Panc1 (cell line): ENCODE results near the gene TMEM163. TPM values are rescaled to one million over a fixed set of nuclear protein-coding genes. Genes with fewer than 3 reads are reported as not detected.

Experiments used
- ATAC-seq: fragments of 200-7000 bp; cut with Tn5 transposase; 2 replicates; pipeline ENCODE4 v1.9.1; 2020; ENCODE audit warnings: mild to moderate bottlenecking, moderate library complexity
- BruUV-seq: library from RNA; stranded (reverse); fragments of 400-500 nt; replicated peaks from 2 replicates; lab custom pipeline; 2021; lab: Mats Ljungman, UMichigan
- CTCF ChIA-PET: fragments of 300-600 bp; sonication (Branson Sonifier 250); formaldehyde crosslinking; loops from one replicate; lab custom pipeline; 2022; ENCODE audit warnings: antibody characterized with exemption; lab: Charles Lee
- POLR2A ChIA-PET: fragments of 300-600 bp; sonication (Branson Sonifier 250); formaldehyde crosslinking; loops from one replicate; lab custom pipeline; 2022; ENCODE audit warnings: antibody characterized with exemption; lab: Charles Lee
- DNase-seq: peaks from one replicate; pipeline ENCODE4 v3.0.0-alpha.2; 2010; ENCODE audit warnings: low read depth, low spot score
- H3K27ac ChIP-seq: 2 replicates; pipeline ENCODE4 v1.5.1; 2011; ENCODE audit warnings: mild to moderate bottlenecking, low read length, inconsistent platforms
- H3K27me3 ChIP-seq: fragments of 200-500 bp; sonication (Bioruptor generic); 2 replicates; pipeline ENCODE4 v1.6.0; 2014; ENCODE audit warnings: low read length, inconsistent platforms; ENCODE audit not compliant: control insufficient read depth, insufficient read depth
- H3K36me3 ChIP-seq: fragments of 200-500 bp; sonication (Bioruptor generic); 2 replicates; pipeline ENCODE4 v1.5.1; 2014; ENCODE audit warnings: inconsistent platforms, mild to moderate bottlenecking, low read length, moderate library complexity; ENCODE audit not compliant: control insufficient read depth, insufficient read depth
- H3K4me1 ChIP-seq: 2 replicates; pipeline ENCODE4 v1.5.1; 2011; ENCODE audit warnings: inconsistent platforms, mild to moderate bottlenecking, low read length, moderate library complexity; ENCODE audit not compliant: control insufficient read depth, insufficient read depth
- H3K4me3 ChIP-seq, 2 experiments: 2 replicates each; pipeline ENCODE4 v1.5.1; 2011 to 2012; ENCODE audit warnings: low read depth in 2 of 2, low read length in 2 of 2, mild to moderate bottlenecking in 2 of 2, inconsistent platforms in 1 of 2, moderate library complexity in 1 of 2
- H3K9me3 ChIP-seq: fragments of 200-500 bp; sonication (Bioruptor generic); 2 replicates; pipeline ENCODE4 v1.5.1; 2014; ENCODE audit warnings: low read depth, mild to moderate bottlenecking, inconsistent platforms, low read length, moderate library complexity; ENCODE audit not compliant: control insufficient read depth, insufficient read depth
- POLR2AphosphoS5 ChIP-seq: IDR thresholded peaks from 2 replicates; pipeline ENCODE4 v1.6.1; 2012; ENCODE audit warnings: mild to moderate bottlenecking, low read depth, low read length, moderate library complexity
- SIN3A ChIP-seq: IDR thresholded peaks from 2 replicates; pipeline ENCODE4 v1.6.1; 2012; ENCODE audit warnings: low read depth, mild to moderate bottlenecking, low read length, moderate library complexity, borderline replicate concordance; ENCODE audit not compliant: insufficient read depth
- TCF7L2 ChIP-seq: IDR thresholded peaks from 2 replicates; pipeline ENCODE4 v1.6.1; 2011; ENCODE audit warnings: mild to moderate bottlenecking, low read depth, low read length, inconsistent platforms
- in situ Hi-C: cut with HindIII; loops from 2 replicates; pipeline ENCODE4 v1.10.0; 2016; ENCODE audit warnings: low sequenced_read_pairs, low pct_unique_long_range_greater_than_20kb
- intact Hi-C: fragments of 100-400 bp; cut with micrococcal nuclease; formaldehyde crosslinking; loops from one replicate; pipeline ENCODE4 v1.10.0; 2022; ENCODE audit not compliant: unreplicated experiment
- total RNA-seq: library from RNA; stranded (reverse); gene quantifications from one replicate; pipeline ENCODE4 v1.2.1, GENCODE V29; 2021; ENCODE audit not compliant: unreplicated experiment
- TF ChIP-seq, protein P1 (sequence below): fragments of 450-650 bp; IDR thresholded peaks from 2 replicates; pipeline ENCODE4 v1.5.1; 2017; ENCODE audit warnings: mild to moderate bottlenecking
- TF ChIP-seq, protein P2 (sequence below), 2 experiments: IDR thresholded peaks; 2 replicates each; pipeline ENCODE4 v1.6.1; 2011 to 2012; ENCODE audit warnings: low read depth in 2 of 2, control low read depth in 1 of 2, low read length in 1 of 2, mild to moderate bottlenecking in 1 of 2, moderate library complexity in 1 of 2; ENCODE audit not compliant: insufficient read depth in 1 of 2

Gene TMEM163
- total RNA-seq, 1 experiment from 2014 or later, result not detected

DNA sequence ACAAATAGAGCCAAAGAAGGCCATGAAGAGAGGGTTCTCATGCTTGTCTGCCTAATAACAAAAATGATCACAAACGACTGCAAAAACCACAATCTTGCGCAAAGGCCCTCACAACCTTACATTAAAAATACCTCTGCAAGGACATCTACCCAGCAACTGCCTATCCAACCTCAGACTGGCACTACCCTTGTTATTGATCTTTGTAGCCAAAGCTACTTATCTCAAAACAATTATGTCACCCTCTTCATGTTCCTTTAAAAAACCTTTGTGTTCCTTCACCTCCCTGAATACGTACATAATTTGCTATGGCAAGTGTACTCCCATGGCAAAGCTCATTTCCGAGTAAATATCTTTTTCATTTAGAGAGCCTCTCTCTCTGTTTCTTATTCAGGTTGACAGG is 44.1 kb downstream of the TMEM163 start:
- Histone ChIP-seq H3K36me3 (no peaks in the 10 kb centered on the region), H3K27ac (no peak overlapping the region), H3K9me3 (no peaks in the 10 kb centered on the region), H3K4me3 (no peak overlapping the region), H3K4me1 (no peaks in the 10 kb centered on the region), H3K27me3 (peaks cover 5% of the 10 kb centered on the region)
- TF ChIP-seq TCF7L2 (no peak), POLR2AphosphoS5 (no peak), SIN3A (no peak)
- TF ChIP-seq, protein P1, sequence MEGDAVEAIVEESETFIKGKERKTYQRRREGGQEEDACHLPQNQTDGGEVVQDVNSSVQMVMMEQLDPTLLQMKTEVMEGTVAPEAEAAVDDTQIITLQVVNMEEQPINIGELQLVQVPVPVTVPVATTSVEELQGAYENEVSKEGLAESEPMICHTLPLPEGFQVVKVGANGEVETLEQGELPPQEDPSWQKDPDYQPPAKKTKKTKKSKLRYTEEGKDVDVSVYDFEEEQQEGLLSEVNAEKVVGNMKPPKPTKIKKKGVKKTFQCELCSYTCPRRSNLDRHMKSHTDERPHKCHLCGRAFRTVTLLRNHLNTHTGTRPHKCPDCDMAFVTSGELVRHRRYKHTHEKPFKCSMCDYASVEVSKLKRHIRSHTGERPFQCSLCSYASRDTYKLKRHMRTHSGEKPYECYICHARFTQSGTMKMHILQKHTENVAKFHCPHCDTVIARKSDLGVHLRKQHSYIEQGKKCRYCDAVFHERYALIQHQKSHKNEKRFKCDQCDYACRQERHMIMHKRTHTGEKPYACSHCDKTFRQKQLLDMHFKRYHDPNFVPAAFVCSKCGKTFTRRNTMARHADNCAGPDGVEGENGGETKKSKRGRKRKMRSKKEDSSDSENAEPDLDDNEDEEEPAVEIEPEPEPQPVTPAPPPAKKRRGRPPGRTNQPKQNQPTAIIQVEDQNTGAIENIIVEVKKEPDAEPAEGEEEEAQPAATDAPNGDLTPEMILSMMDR, result no peak
- TF ChIP-seq, protein P2, sequence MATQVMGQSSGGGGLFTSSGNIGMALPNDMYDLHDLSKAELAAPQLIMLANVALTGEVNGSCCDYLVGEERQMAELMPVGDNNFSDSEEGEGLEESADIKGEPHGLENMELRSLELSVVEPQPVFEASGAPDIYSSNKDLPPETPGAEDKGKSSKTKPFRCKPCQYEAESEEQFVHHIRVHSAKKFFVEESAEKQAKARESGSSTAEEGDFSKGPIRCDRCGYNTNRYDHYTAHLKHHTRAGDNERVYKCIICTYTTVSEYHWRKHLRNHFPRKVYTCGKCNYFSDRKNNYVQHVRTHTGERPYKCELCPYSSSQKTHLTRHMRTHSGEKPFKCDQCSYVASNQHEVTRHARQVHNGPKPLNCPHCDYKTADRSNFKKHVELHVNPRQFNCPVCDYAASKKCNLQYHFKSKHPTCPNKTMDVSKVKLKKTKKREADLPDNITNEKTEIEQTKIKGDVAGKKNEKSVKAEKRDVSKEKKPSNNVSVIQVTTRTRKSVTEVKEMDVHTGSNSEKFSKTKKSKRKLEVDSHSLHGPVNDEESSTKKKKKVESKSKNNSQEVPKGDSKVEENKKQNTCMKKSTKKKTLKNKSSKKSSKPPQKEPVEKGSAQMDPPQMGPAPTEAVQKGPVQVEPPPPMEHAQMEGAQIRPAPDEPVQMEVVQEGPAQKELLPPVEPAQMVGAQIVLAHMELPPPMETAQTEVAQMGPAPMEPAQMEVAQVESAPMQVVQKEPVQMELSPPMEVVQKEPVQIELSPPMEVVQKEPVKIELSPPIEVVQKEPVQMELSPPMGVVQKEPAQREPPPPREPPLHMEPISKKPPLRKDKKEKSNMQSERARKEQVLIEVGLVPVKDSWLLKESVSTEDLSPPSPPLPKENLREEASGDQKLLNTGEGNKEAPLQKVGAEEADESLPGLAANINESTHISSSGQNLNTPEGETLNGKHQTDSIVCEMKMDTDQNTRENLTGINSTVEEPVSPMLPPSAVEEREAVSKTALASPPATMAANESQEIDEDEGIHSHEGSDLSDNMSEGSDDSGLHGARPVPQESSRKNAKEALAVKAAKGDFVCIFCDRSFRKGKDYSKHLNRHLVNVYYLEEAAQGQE (IDR thresholded peaks at IDR 0.05; ENCODE audit: insufficient read depth in 1 of 2, low read depth in 2 of 2, low read length in 1 of 2), result no peak
- no peak for DNase-seq
- BruUV-seq, result no TSS peak
- in situ Hi-C loops (no loop called here), intact Hi-C loops (no loop called here)
- ChIA-PET CTCF (no interaction called here), POLR2A (no interaction called here)
- no peak for ATAC-seq

DNA sequence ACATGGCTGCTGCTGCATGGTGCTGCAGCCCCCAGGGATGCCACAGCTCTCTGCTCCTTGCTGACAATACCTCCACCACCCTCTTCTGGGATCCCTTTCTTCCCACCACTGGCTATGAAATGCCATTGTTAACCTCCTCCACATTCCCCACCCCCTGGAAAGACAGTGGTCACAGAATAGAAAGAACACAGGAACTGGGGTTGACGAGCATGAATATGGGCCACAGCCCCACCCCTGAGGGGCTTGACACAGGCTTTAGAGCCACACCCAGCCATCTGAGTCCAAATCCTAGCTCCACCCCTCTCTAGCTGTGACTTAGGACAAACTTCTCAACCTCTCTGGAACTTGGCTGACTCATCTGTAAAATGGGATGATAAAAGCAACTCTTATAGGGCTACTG is 47.3 kb downstream of the TMEM163 start:
- BruUV-seq, result no TSS peak
- peaks cover 6% of the 10 kb centered on the region for H3K27me3 ChIP-seq
- DNase-seq (no peak), ATAC-seq (no peak)
- POLR2A ChIA-PET, result no interaction called here
- CTCF ChIA-PET, result no interaction called here
- in situ Hi-C loops (no loop called here), intact Hi-C loops (no loop called here)
- H3K4me3 ChIP-seq, result no peak overlapping the region
- TF ChIP-seq TCF7L2 (no peak), POLR2AphosphoS5 (no peak), SIN3A (no peak)
- TF ChIP-seq, protein P1, result no peak
- TF ChIP-seq, protein P2 (IDR thresholded peaks at IDR 0.05; ENCODE audit: insufficient read depth in 1 of 2, low read depth in 2 of 2, low read length in 1 of 2), result no peak
- H3K4me1 ChIP-seq, result no peaks in the 10 kb centered on the region
- no peak overlapping the region for H3K27ac ChIP-seq
- H3K36me3 ChIP-seq, result no peaks in the 10 kb centered on the region; the same call in 1 of the 2 replicates
- H3K9me3 ChIP-seq, result no peaks in the 10 kb centered on the region
